Natural killer cell (primary cell): Measurements from ENCODE around the gene SNX8. TPM values are rescaled to one million over a fixed set of nuclear protein-coding genes. Genes with fewer than 3 reads are reported as not detected.

Source experiments
- ATAC-seq, 3 donors: fragments of 150-1000 bp in 2 of 3; fragments of 200-7000 bp in 1 of 3; cut with Tn5 transposase; 1 replicate in 1 of 3; 2 replicates in 2 of 3; pipeline ENCODE4 v1.10.0; 2021; ENCODE audit warnings: mild to moderate bottlenecking in 2 of 3, moderate library complexity in 2 of 3
- DNase-seq, 2 donors: peaks; one replicate each; pipeline versions ENCODE4 v3.0.0 to v3.0.0-alpha.2; 2013 to 2021; ENCODE audit warnings: mixed read lengths in 1 of 2
- H3K27ac ChIP-seq: one replicate; pipeline ENCODE4 v1.5.1; 2013; ENCODE audit warnings: mild to moderate bottlenecking, low read length
- H3K27me3 ChIP-seq: one replicate; pipeline ENCODE4 v1.6.1; 2013; ENCODE audit warnings: low read length; ENCODE audit not compliant: control insufficient read depth, insufficient read depth
- H3K36me3 ChIP-seq: one replicate; pipeline ENCODE4 v1.6.1; 2013; ENCODE audit warnings: low read length; ENCODE audit not compliant: control insufficient read depth, insufficient read depth
- H3K4me1 ChIP-seq: one replicate; pipeline ENCODE4 v1.6.1; 2013; ENCODE audit warnings: low read length; ENCODE audit not compliant: control insufficient read depth, insufficient read depth
- H3K4me3 ChIP-seq: one replicate; pipeline ENCODE4 v1.5.1; 2013; ENCODE audit warnings: low read length
- H3K9me3 ChIP-seq: one replicate; pipeline ENCODE4 v1.6.1; 2013; ENCODE audit warnings: low read length; ENCODE audit not compliant: control insufficient read depth, insufficient read depth
- H3K27ac Mint-ChIP-seq, 2 donors: one replicate each; pipeline ENCODE4 v1.8.0; 2022; ENCODE audit warnings: mild to moderate bottlenecking in 2 of 2, mixed read lengths in 2 of 2, moderate library complexity in 1 of 2
- H3K27me3 Mint-ChIP-seq, 2 donors: one replicate each; pipeline ENCODE4 v1.8.0; 2022; ENCODE audit warnings: low read depth in 2 of 2, mixed read lengths in 2 of 2
- H3K36me3 Mint-ChIP-seq: one replicate; pipeline ENCODE4 v1.8.0; 2022; ENCODE audit warnings: mixed read lengths
- H3K4me1 Mint-ChIP-seq, 2 donors: one replicate each; pipeline ENCODE4 v1.8.0; 2022; ENCODE audit warnings: mixed read lengths in 2 of 2
- H3K4me3 Mint-ChIP-seq: one replicate; pipeline ENCODE4 v1.8.0; 2022; ENCODE audit warnings: mild to moderate bottlenecking, moderate library complexity, mixed read lengths
- H3K9me3 Mint-ChIP-seq, 2 donors: one replicate each; pipeline ENCODE4 v1.8.0; 2022; ENCODE audit warnings: mixed read lengths in 2 of 2
- CTCF ChIP-seq: fragments of 200-600 bp; IDR thresholded peaks from one replicate; pipeline ENCODE4 v1.8.0; 2022; ENCODE audit warnings: antibody characterized with exemption
- WGBS: methylation state at CpG from one replicate; pipeline ENCODE4 v1.1.7; 2013; ENCODE audit warnings: missing lambda C conversion rate; ENCODE audit not compliant: insufficient coverage; 5-methylcytosine and 5-hydroxymethylcytosine counted together
- intact Hi-C: fragments of 100-400 bp; cut with micrococcal nuclease; formaldehyde crosslinking; loops from one replicate; pipeline ENCODE4 v1.14.2; 2022
- total RNA-seq, 4 donors: library from RNA; stranded (reverse); fragments of 120-200 nt in 1 of 4; gene quantifications; one replicate each; pipeline versions ENCODE4 v1.2.3 to v1.2.4, GENCODE V29; 2013 to 2022

Gene SNX8
- total RNA-seq, 3 donors from 2014 or later (not counting 1 experiment from before 2014, with no cell fraction given), result 8.3 to 15.7 (median 12.6) TPM

GRCh38 chr7:2282185-2282751 is 32.0 kb downstream of the SNX8 start:
- no peak overlapping the region for H3K4me3 ChIP-seq
- WGBS, result 94% methylated on average over 14 of the region's 14 CpGs
- H3K9me3 Mint-ChIP-seq, result no peaks in the 10 kb centered on the region
- H3K4me1 Mint-ChIP-seq, result peaks cover 0 to 7% of the 10 kb centered on the region in 2 donors
- no peaks in the 10 kb centered on the region for H3K9me3 ChIP-seq
- no peak for TF ChIP-seq CTCF
- no peak overlapping the region for H3K4me3 Mint-ChIP-seq
- H3K36me3 ChIP-seq, result no peaks in the 10 kb centered on the region
- DNase-seq (no peak), ATAC-seq (no peak)
- H3K27me3 Mint-ChIP-seq, result no peaks in the 10 kb centered on the region
- H3K36me3 Mint-ChIP-seq, result no peaks in the 10 kb centered on the region
- H3K27me3 ChIP-seq, result no peaks in the 10 kb centered on the region
- no peak overlapping the region for H3K27ac Mint-ChIP-seq
- H3K27ac ChIP-seq, result no peak overlapping the region
- no peaks in the 10 kb centered on the region for H3K4me1 ChIP-seq
- intact Hi-C loops, result no loop called here

- no peaks in the 10 kb centered on the region for H3K9me3 ChIP-seq
- Mint-ChIP-seq H3K4me3 (no peak overlapping the region), H3K4me1 (peaks cover 0 to 7% of the 10 kb centered on the region in 2 donors), H3K27me3 (no peaks in the 10 kb centered on the region), H3K27ac (no peak overlapping the region), H3K9me3 (no peaks in the 10 kb centered on the region), H3K36me3 (no peaks in the 10 kb centered on the region)
- H3K27ac ChIP-seq, result no peak overlapping the region
- H3K4me1 ChIP-seq, result no peaks in the 10 kb centered on the region
- intact Hi-C loops, result no loop called here
- H3K4me3 ChIP-seq, result no peak overlapping the region
- DNase-seq, result no peak
- H3K27me3 ChIP-seq, result no peaks in the 10 kb centered on the region
- no peaks in the 10 kb centered on the region for H3K36me3 ChIP-seq
- WGBS, result 93% methylated on average over 9 of the region's 9 CpGs
- ATAC-seq, result no peak
- no peak for TF ChIP-seq CTCF
Observed at GRCh38 chr7:2281541-2281940, 32.7 kb downstream of the SNX8 start.

- 75% methylated on average over 2 of the region's 2 CpGs for WGBS
- Mint-ChIP-seq H3K4me1 (peaks cover 0 to 7% of the 10 kb centered on the region in 2 donors), H3K27ac (no peak overlapping the region), H3K27me3 (no peaks in the 10 kb centered on the region), H3K9me3 (no peaks in the 10 kb centered on the region), H3K4me3 (no peak overlapping the region), H3K36me3 (no peaks in the 10 kb centered on the region)
- H3K27me3 ChIP-seq, result no peaks in the 10 kb centered on the region
- intact Hi-C loops, result no loop called here
- ATAC-seq, result no peak
- H3K36me3 ChIP-seq, result peaks cover 2% of the 10 kb centered on the region
- H3K4me3 ChIP-seq, result no peak overlapping the region
- H3K27ac ChIP-seq, result no peak overlapping the region
- DNase-seq, result no peak
- H3K9me3 ChIP-seq, result no peaks in the 10 kb centered on the region
- no peak for TF ChIP-seq CTCF
- H3K4me1 ChIP-seq, result no peaks in the 10 kb centered on the region
Observed at GRCh38 chr7:2280424-2280823, 33.8 kb downstream of the SNX8 start.

- H3K27ac Mint-ChIP-seq, result no peak overlapping the region
- intact Hi-C loops, result no loop called here
- no peaks in the 10 kb centered on the region for H3K4me1 ChIP-seq
- no peak for TF ChIP-seq CTCF
- no peak overlapping the region for H3K27ac ChIP-seq
- H3K27me3 Mint-ChIP-seq, result no peaks in the 10 kb centered on the region
- H3K27me3 ChIP-seq, result no peaks in the 10 kb centered on the region
- DNase-seq (no peak), ATAC-seq (no peak)
- H3K9me3 Mint-ChIP-seq, result no peaks in the 10 kb centered on the region
- 54% methylated on average over 3 of the region's 4 CpGs for WGBS
- H3K9me3 ChIP-seq, result no peaks in the 10 kb centered on the region
- no peaks in the 10 kb centered on the region for H3K36me3 Mint-ChIP-seq
- no peak overlapping the region for H3K4me3 Mint-ChIP-seq
- H3K4me1 Mint-ChIP-seq, result peaks cover 0 to 7% of the 10 kb centered on the region in 2 donors
- H3K36me3 ChIP-seq, result peaks cover 2% of the 10 kb centered on the region
- no peak overlapping the region for H3K4me3 ChIP-seq
Observed at GRCh38 chr7:2279896-2280295, 34.3 kb downstream of the SNX8 start.
